ENCODE data around the gene WNT16.
"Not testable (repeated sequence)": the region's sequence is repeated elsewhere in the genome, so short reads cannot be mapped to it uniquely, and the experiment has no call there.

The WNT16 gene

GRCh38 chr7:121288894-121289293 lies 39.9 kb upstream of the WNT16 start:
- Histone ChIP-seq H3K4me3 (IDR thresholded peaks at IDR 0.05; ENCODE audit: insufficient read depth, low read depth, low read length) (no peak overlapping the region), H4K20me1 (ENCODE audit: insufficient read depth) (no peaks in the 10 kb centered on the region), H3K4me1 (ENCODE audit: low read depth, poor library complexity, severe bottlenecking) (peaks cover 23% of the 10 kb centered on the region), H3K36me3 (ENCODE audit: insufficient read depth) (no peaks in the 10 kb centered on the region), H3K9ac (no peak overlapping the region), H3K27me3 (ENCODE audit: insufficient read depth, low read depth) (no peaks in the 10 kb centered on the region), H2AFZ (ENCODE audit: low read depth) (no peak overlapping the region), H3K79me2 (ENCODE audit: insufficient read depth, low read depth) (no peaks in the 10 kb centered on the region), H3K27ac (no peak overlapping the region), H3K4me2 (peak overlapping the region; percentile 21)
- TF ChIP-seq CTCF (conservative IDR thresholded peaks at IDR 0.05; ENCODE audit: low read depth, low read length): no peak

DNA sequence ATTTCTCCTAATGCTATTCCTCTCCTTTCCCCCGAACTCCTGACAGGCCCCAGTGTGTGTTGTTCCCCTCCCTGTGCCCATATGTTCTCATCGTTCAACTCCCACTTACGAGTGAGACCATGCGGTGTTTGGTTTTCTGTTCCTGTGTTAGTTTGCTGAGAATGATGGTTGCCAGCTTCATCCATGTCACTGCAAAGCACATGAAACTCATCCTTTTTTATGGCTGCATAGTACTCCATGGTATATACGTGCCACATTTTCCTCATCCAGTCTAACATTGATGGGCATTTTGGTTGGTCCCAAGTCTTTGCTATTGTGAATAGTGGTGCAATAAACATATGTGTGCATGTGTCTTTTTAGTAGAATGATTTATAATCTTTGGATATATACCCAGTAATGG lies 38.9 kb upstream of the WNT16 start:
- H3K79me2 ChIP-seq (ENCODE audit: insufficient read depth, low read depth); H3K36me3 ChIP-seq (ENCODE audit: insufficient read depth); H2AFZ ChIP-seq (ENCODE audit: low read depth); H3K27ac ChIP-seq; H3K9ac ChIP-seq; H3K4me2 ChIP-seq; H4K20me1 ChIP-seq (ENCODE audit: insufficient read depth); H3K4me3 ChIP-seq (IDR thresholded peaks at IDR 0.05; ENCODE audit: insufficient read depth, low read depth, low read length); H3K27me3 ChIP-seq (ENCODE audit: insufficient read depth, low read depth): not testable (repeated sequence)
- H3K4me1 ChIP-seq (ENCODE audit: low read depth, poor library complexity, severe bottlenecking): peaks cover 23% of the 10 kb centered on the region

GRCh38 chr7:121294448-121294992 lies 34.3 kb upstream of the WNT16 start:
- no peaks in the 10 kb centered on the region for H3K79me2 ChIP-seq (ENCODE audit: insufficient read depth, low read depth)
- TF ChIP-seq CTCF (conservative IDR thresholded peaks at IDR 0.05; ENCODE audit: low read depth, low read length): no peak
- no peaks in the 10 kb centered on the region for H3K36me3 ChIP-seq (ENCODE audit: insufficient read depth)
- H4K20me1 ChIP-seq (ENCODE audit: insufficient read depth): no peaks in the 10 kb centered on the region
- no peak overlapping the region for H3K9ac ChIP-seq
- H3K27ac ChIP-seq: no peak overlapping the region
- H3K4me3 ChIP-seq (IDR thresholded peaks at IDR 0.05; ENCODE audit: insufficient read depth, low read depth, low read length): no peak overlapping the region
- H2AFZ ChIP-seq (ENCODE audit: low read depth): no peak overlapping the region
- no peaks in the 10 kb centered on the region for H3K4me1 ChIP-seq (ENCODE audit: low read depth, poor library complexity, severe bottlenecking)
- H3K27me3 ChIP-seq (ENCODE audit: insufficient read depth, low read depth): no peaks in the 10 kb centered on the region
- H3K4me2 ChIP-seq: no peak overlapping the region

GRCh38 chr7:121297843-121298242 lies 31.0 kb upstream of the WNT16 start:
- Histone ChIP-seq H3K79me2 (ENCODE audit: insufficient read depth, low read depth) (no peaks in the 10 kb centered on the region), H3K27me3 (ENCODE audit: insufficient read depth, low read depth) (no peaks in the 10 kb centered on the region), H4K20me1 (ENCODE audit: insufficient read depth) (no peaks in the 10 kb centered on the region), H3K27ac (no peak overlapping the region), H3K4me1 (ENCODE audit: low read depth, poor library complexity, severe bottlenecking) (no peaks in the 10 kb centered on the region), H3K36me3 (ENCODE audit: insufficient read depth) (no peaks in the 10 kb centered on the region), H2AFZ (ENCODE audit: low read depth) (no peak overlapping the region), H3K9ac (no peak overlapping the region), H3K4me2 (no peak overlapping the region), H3K4me3 (IDR thresholded peaks at IDR 0.05; ENCODE audit: insufficient read depth, low read depth, low read length) (no peak overlapping the region)
- TF ChIP-seq CTCF (conservative IDR thresholded peaks at IDR 0.05; ENCODE audit: low read depth, low read length): no peak

DNA sequence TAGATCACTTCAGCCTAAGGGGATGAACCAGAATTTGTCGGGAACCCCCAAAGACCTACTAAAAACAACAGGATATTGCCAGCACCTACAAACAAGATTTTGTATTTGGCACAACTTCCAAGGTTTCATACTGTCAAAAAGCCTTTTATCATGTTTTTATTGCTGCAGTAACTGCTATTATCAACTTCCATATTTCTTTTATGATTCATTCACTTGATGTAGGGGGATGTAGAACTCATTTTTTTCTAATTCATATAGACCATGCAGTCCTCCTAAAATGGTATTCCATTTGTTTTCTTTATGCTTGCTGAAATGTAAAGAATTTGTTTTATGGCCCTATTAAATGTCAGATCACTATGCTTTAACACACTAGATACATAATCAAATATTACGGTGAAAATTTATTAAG lies 30.0 kb upstream of the WNT16 start:
- no peak for TF ChIP-seq CTCF (conservative IDR thresholded peaks at IDR 0.05; ENCODE audit: low read depth, low read length)
- no peak overlapping the region for H2AFZ ChIP-seq (ENCODE audit: low read depth)
- peaks cover 7% of the 10 kb centered on the region for H3K4me1 ChIP-seq (ENCODE audit: low read depth, poor library complexity, severe bottlenecking)
- no peak overlapping the region for H3K27ac ChIP-seq
- no peak overlapping the region for H3K9ac ChIP-seq
- no peaks in the 10 kb centered on the region for H4K20me1 ChIP-seq (ENCODE audit: insufficient read depth)
- H3K36me3 ChIP-seq (ENCODE audit: insufficient read depth): no peaks in the 10 kb centered on the region
- no peaks in the 10 kb centered on the region for H3K79me2 ChIP-seq (ENCODE audit: insufficient read depth, low read depth)
- no peaks in the 10 kb centered on the region for H3K27me3 ChIP-seq (ENCODE audit: insufficient read depth, low read depth)
- H3K4me3 ChIP-seq (IDR thresholded peaks at IDR 0.05; ENCODE audit: insufficient read depth, low read depth, low read length): no peak overlapping the region
- H3K4me2 ChIP-seq: no peak overlapping the region
